IMR-90 (cell line): ENCODE measurements around the gene FOXP1. TPM values are rescaled to one million over a fixed set of nuclear protein-coding genes. Genes with fewer than 3 reads are reported as not detected.
A peak's percentile ranks its signal among the peaks of the same experiment; 100 is the strongest.

Experiments used
- ATAC-seq: fragments of 200-7000 bp; cut with Tn5 transposase; 2 replicates; pipeline ENCODE4 v1.9.1; 2020; ENCODE audit warnings: low read depth, mild to moderate bottlenecking, moderate library complexity
- BruUV-seq: library from RNA; stranded (reverse); fragments of 400-500 nt; replicated peaks from 2 replicates; lab custom pipeline; 2021; lab: Mats Ljungman, UMichigan
- CTCF ChIA-PET: fragments of 300-600 bp; formaldehyde crosslinking; extraction: SDS; loops from one replicate; lab custom pipeline; 2021; ENCODE audit warnings: antibody characterized with exemption; lab: Yijun Ruan, JAX
- POLR2A ChIA-PET: fragments of 300-600 bp; sonication (Branson Sonifier 250); formaldehyde crosslinking; loops from one replicate; lab custom pipeline; 2022; ENCODE audit warnings: antibody characterized with exemption; ENCODE audit not compliant: unreplicated experiment; lab: Charles Lee
- DNase-seq: peaks from one replicate; pipeline ENCODE4 v3.0.0; 2013
- H2AFZ ChIP-seq: replicated peaks from 2 replicates; pipeline ENCODE3; 2013; ENCODE audit warnings: low read length, mild to moderate bottlenecking; ENCODE audit not compliant: poor library complexity
- H2AK5ac ChIP-seq: 2 replicates; pipeline ENCODE4 v1.6.1; 2013; ENCODE audit warnings: low read depth, low read length, inconsistent platforms
- H2AK9ac ChIP-seq: replicated peaks from 2 replicates; pipeline ENCODE3; 2013; ENCODE audit warnings: mild to moderate bottlenecking, low read depth, low read length, moderate library complexity; ENCODE audit not compliant: poor library complexity
- H2BK120ac ChIP-seq: 2 replicates; pipeline ENCODE4 v1.6.1; 2013; ENCODE audit warnings: low read depth, low read length, inconsistent platforms
- H2BK15ac ChIP-seq: 3 replicates; pipeline ENCODE4 v1.6.1; 2013; ENCODE audit warnings: low read depth, low read length, inconsistent platforms
- H2BK20ac ChIP-seq: 2 replicates; pipeline ENCODE4 v1.6.1; 2013; ENCODE audit warnings: low read depth, mild to moderate bottlenecking, inconsistent platforms, low read length, moderate library complexity
- H2BK5ac ChIP-seq: 2 replicates; pipeline ENCODE4 v1.6.1; 2013; ENCODE audit warnings: mild to moderate bottlenecking, low read depth, low read length, inconsistent platforms; ENCODE audit not compliant: poor library complexity, severe bottlenecking
- H3K14ac ChIP-seq: replicated peaks from 2 replicates; pipeline ENCODE4 v1.6.1; 2013; ENCODE audit warnings: low read depth, low read length, inconsistent platforms
- H3K18ac ChIP-seq: 2 replicates; pipeline ENCODE4 v1.6.1; 2013; ENCODE audit warnings: low read depth, low read length, control low read depth
- H3K23ac ChIP-seq: 2 replicates; pipeline ENCODE4 v1.6.1; 2013; ENCODE audit warnings: low read depth, low read length, inconsistent platforms
- H3K27ac ChIP-seq: 2 replicates; pipeline ENCODE4 v1.5.1; 2013; ENCODE audit warnings: mild to moderate bottlenecking, control low read depth, low read length; ENCODE audit not compliant: insufficient read depth
- H3K27me3 ChIP-seq: 2 replicates; pipeline ENCODE4 v1.6.1; 2013; ENCODE audit warnings: low read length; ENCODE audit not compliant: control insufficient read depth, insufficient read depth
- H3K36me3 ChIP-seq: 2 replicates; pipeline ENCODE4 v1.6.1; 2013; ENCODE audit warnings: low read length, mixed read lengths; ENCODE audit not compliant: control insufficient read depth, insufficient read depth
- H3K4ac ChIP-seq: 2 replicates; pipeline ENCODE4 v1.6.1; 2013; ENCODE audit warnings: low read depth, low read length, inconsistent platforms
- H3K4me1 ChIP-seq: 2 replicates; pipeline ENCODE4 v1.6.1; 2013; ENCODE audit warnings: low read length, mixed read lengths; ENCODE audit not compliant: control insufficient read depth, insufficient read depth
- H3K4me2 ChIP-seq: 2 replicates; pipeline ENCODE4 v1.6.1; 2013; ENCODE audit warnings: low read depth, mild to moderate bottlenecking, control low read depth, low read length, moderate library complexity
- H3K4me3 ChIP-seq: 2 replicates; pipeline ENCODE4 v1.5.1; 2013; ENCODE audit warnings: low read depth, mild to moderate bottlenecking, control low read depth, low read length, moderate library complexity; ENCODE audit not compliant: insufficient read depth
- H3K56ac ChIP-seq: 2 replicates; pipeline ENCODE4 v1.6.1; 2013; ENCODE audit warnings: low read length, inconsistent platforms; ENCODE audit not compliant: insufficient read depth; ENCODE audit errors: extremely low read depth
- H3K79me1 ChIP-seq, 2 experiments: 2 replicates each; pipeline ENCODE4 v1.6.1; 2013; ENCODE audit warnings: low read length in 2 of 2, inconsistent platforms in 1 of 2, low read depth in 1 of 2
- H3K9ac ChIP-seq: 2 replicates; pipeline ENCODE4 v1.6.1; 2013; ENCODE audit warnings: low read depth, low read length, control low read depth
- H3K9me1 ChIP-seq: 2 replicates; pipeline ENCODE4 v1.6.1; 2013; ENCODE audit warnings: low read length, inconsistent platforms; ENCODE audit not compliant: insufficient read depth
- H3K9me3 ChIP-seq: 2 replicates; pipeline ENCODE4 v1.6.1; 2013; ENCODE audit warnings: low read length; ENCODE audit not compliant: control insufficient read depth, insufficient read depth
- H4K20me1 ChIP-seq: 2 replicates; pipeline ENCODE4 v1.6.1; 2013; ENCODE audit warnings: low read length, inconsistent platforms; ENCODE audit not compliant: insufficient read depth
- H4K5ac ChIP-seq: 2 replicates; pipeline ENCODE4 v1.6.1; 2013; ENCODE audit warnings: mild to moderate bottlenecking, low read depth, low read length, control low read depth
- H4K8ac ChIP-seq, 2 experiments: 2 replicates each; pipeline ENCODE4 v1.6.1; 2013; ENCODE audit warnings: low read depth in 2 of 2, low read length in 2 of 2, control low read depth in 1 of 2, inconsistent platforms in 1 of 2
- H4K91ac ChIP-seq: 2 replicates; pipeline ENCODE4 v1.6.1; 2013; ENCODE audit warnings: low read depth, low read length, inconsistent platforms; ENCODE audit not compliant: insufficient read depth
- CHD1 ChIP-seq: IDR thresholded peaks from 2 replicates; pipeline ENCODE4 v1.6.1; 2012; ENCODE audit warnings: low read depth, low read length, improper control_type of control experiment
- FOS ChIP-seq: fragments of 150-350 bp; IDR thresholded peaks from 2 replicates; pipeline ENCODE4 v1.6.1; 2016; ENCODE audit warnings: low read depth, low read length
- POLR2A ChIP-seq: IDR thresholded peaks from 2 replicates; pipeline ENCODE4 v1.6.1; 2012; ENCODE audit warnings: mild to moderate bottlenecking, low read depth, low read length
- RAD21 ChIP-seq: IDR thresholded peaks from 2 replicates; pipeline ENCODE4 v1.6.1; 2012; ENCODE audit warnings: low read length, improper control_type of control experiment
- RCOR1 ChIP-seq: IDR thresholded peaks from 2 replicates; pipeline ENCODE4 v1.6.1; 2012; ENCODE audit warnings: mild to moderate bottlenecking, low read length, improper control_type of control experiment; ENCODE audit not compliant: insufficient replicate concordance
- RFX5 ChIP-seq: IDR thresholded peaks from 2 replicates; pipeline ENCODE4 v1.8.0; 2012; ENCODE audit warnings: low read depth, mild to moderate bottlenecking, low read length, moderate library complexity
- SMC3 ChIP-seq: fragments of 150-350 bp; IDR thresholded peaks from 2 replicates; pipeline ENCODE4 v1.6.1; 2016; ENCODE audit warnings: low read depth, mild to moderate bottlenecking, antibody characterized with exemption, low read length, moderate library complexity
- WGBS, 2 experiments: methylation state at CpG; one replicate each; pipeline versions ENCODE4 v1.1.5 to v1.1.7; 2013; ENCODE audit warnings: missing lambda C conversion rate in 2 of 2; ENCODE audit not compliant: insufficient read length in 1 of 2; ENCODE audit errors: extremely low coverage in 2 of 2; 5-methylcytosine and 5-hydroxymethylcytosine counted together
- dilution Hi-C: fragments of 300-500 bp; cut with HindIII; formaldehyde crosslinking; loops from one replicate; pipeline ENCODE4 v1.14.3; 2018; ENCODE audit warnings: low sequenced_read_pairs; ENCODE audit not compliant: unreplicated experiment
- in situ Hi-C: fragments of 300-500 bp; cut with MboI; formaldehyde crosslinking; loops from 3 replicates; pipeline ENCODE4 v1.14.3; 2019; ENCODE audit warnings: low sequenced_read_pairs, inconsistent platforms, mixed read lengths
- intact Hi-C: fragments of 100-400 bp; cut with micrococcal nuclease; formaldehyde crosslinking; loops from 2 replicates; pipeline ENCODE4 v1.10.0; 2022
- polyA plus RNA-seq, 3 experiments: library from polyadenylated mRNA; depleted of rRNA; stranded (reverse); fragments of >200 nt; gene quantifications; 2 replicates each; pipeline ENCODE4 v1.2.3, GENCODE V29; 2012; ENCODE audit warnings: low replicate concordance in 1 of 3
- total RNA-seq: library from RNA; depleted of rRNA; stranded (reverse); fragments of >200 nt; gene quantifications from 2 replicates; pipeline ENCODE4 v1.2.3, GENCODE V29; 2012
- TF ChIP-seq, protein P1 (sequence below): conservative IDR thresholded peaks from 2 replicates; pipeline ENCODE4 v1.5.1; 2012; ENCODE audit warnings: mild to moderate bottlenecking, low read depth, low read length, improper control_type of control experiment

The FOXP1 gene
- total and polyA plus RNA-seq, 2 of the 4 experiments (the other 2 are of a cell fraction), result 37.0 to 132 TPM

DNA sequence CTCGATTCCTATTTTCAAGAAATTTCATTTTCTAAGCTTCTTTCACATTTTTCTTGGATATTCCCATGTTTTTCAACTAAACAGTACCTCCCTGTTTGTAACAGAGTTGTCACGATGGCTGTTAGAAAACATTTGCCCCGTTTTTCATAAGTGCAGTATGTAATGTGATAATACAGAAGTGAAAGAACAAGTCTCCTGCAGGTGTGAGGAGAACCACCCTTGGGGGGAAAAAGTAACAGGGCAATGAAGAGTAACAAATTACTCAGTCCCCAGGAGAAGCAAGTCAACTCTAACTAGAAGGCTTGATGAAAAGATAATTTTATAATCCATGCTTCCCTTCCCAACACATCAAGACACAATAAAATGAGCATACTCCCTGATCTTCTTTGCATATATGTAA lies 493.3 kb downstream of the FOXP1 start:
- CTCF ChIA-PET, result no interaction called here
- Histone ChIP-seq H3K79me1 (peaks cover 32 to 66% of the 10 kb centered on the region in 2 experiments), H2BK20ac (no peak overlapping the region)

More for the DNA sequence above, 493.3 kb downstream of the FOXP1 start:
- H3K9ac ChIP-seq, result no peak overlapping the region
- peak overlapping the region; percentile 18; the same call in 1 of the 2 replicates for H3K18ac ChIP-seq
- peak overlapping the region; percentile 5; the same call in 1 of the 2 replicates for H2BK120ac ChIP-seq
- 100% methylated on average over 1 of the region's 3 CpGs for WGBS, 2 experiments
- H4K5ac ChIP-seq, result no peak overlapping the region
- no peak overlapping the region for H3K23ac ChIP-seq
- intact Hi-C loops (no loop called here), dilution Hi-C loops (no loop called here), in situ Hi-C loops (no loop called here)
- H3K56ac ChIP-seq, result no peak overlapping the region
- H2AK9ac ChIP-seq, result no peak overlapping the region
- H4K91ac ChIP-seq, result no peak overlapping the region
- H2AFZ ChIP-seq, result no peak overlapping the region
- no peak overlapping the region for H2BK5ac ChIP-seq
- 0 out of 2 replicates have a peak overlapping the region, but pooled peaks have one; percentile 26 for H3K14ac ChIP-seq
- H3K27ac ChIP-seq, result no peak overlapping the region
- H3K36me3 ChIP-seq, result peaks cover 6% of the 10 kb centered on the region
- POLR2A ChIA-PET, result no interaction called here
- ATAC-seq, result no peak
- BruUV-seq, result no TSS peak
- 0 out of 2 replicates have a peak, but pooled peaks cover 4% of the 10 kb centered on the region for H4K20me1 ChIP-seq
- H3K9me1 ChIP-seq, result peaks cover 15% of the 10 kb centered on the region
- no peaks in the 10 kb centered on the region for H3K27me3 ChIP-seq
- no peak overlapping the region for H3K4me2 ChIP-seq
- H3K4me3 ChIP-seq, result no peak overlapping the region
- no peak for DNase-seq
- H4K8ac ChIP-seq, result no peak overlapping the region
- peak overlapping the region; percentile 33; the same call in 1 of the 2 replicates for H3K4ac ChIP-seq
- no peak overlapping the region for H2AK5ac ChIP-seq
- H3K4me1 ChIP-seq, result peaks cover 14% of the 10 kb centered on the region
- no peak overlapping the region for H2BK15ac ChIP-seq
- TF ChIP-seq RCOR1 (no peak), POLR2A (no peak), RAD21 (no peak), CHD1 (no peak), SMC3 (no peak), RFX5 (no peak), FOS (no peak)
- TF ChIP-seq, protein P1, sequence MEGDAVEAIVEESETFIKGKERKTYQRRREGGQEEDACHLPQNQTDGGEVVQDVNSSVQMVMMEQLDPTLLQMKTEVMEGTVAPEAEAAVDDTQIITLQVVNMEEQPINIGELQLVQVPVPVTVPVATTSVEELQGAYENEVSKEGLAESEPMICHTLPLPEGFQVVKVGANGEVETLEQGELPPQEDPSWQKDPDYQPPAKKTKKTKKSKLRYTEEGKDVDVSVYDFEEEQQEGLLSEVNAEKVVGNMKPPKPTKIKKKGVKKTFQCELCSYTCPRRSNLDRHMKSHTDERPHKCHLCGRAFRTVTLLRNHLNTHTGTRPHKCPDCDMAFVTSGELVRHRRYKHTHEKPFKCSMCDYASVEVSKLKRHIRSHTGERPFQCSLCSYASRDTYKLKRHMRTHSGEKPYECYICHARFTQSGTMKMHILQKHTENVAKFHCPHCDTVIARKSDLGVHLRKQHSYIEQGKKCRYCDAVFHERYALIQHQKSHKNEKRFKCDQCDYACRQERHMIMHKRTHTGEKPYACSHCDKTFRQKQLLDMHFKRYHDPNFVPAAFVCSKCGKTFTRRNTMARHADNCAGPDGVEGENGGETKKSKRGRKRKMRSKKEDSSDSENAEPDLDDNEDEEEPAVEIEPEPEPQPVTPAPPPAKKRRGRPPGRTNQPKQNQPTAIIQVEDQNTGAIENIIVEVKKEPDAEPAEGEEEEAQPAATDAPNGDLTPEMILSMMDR, result no peak
- H3K9me3 ChIP-seq, result no peaks in the 10 kb centered on the region
